GM18517 (cell line): Measurements from ENCODE around the gene PGK2.

Experiments
- ATAC-seq: cut with Tn5 transposase; IDR thresholded peaks from one replicate; pipeline ENCODE4 v1.9.1; 2021; ENCODE audit warnings: mild to moderate bottlenecking, moderate library complexity; ENCODE audit not compliant: unreplicated experiment

Gene PGK2

DNA sequence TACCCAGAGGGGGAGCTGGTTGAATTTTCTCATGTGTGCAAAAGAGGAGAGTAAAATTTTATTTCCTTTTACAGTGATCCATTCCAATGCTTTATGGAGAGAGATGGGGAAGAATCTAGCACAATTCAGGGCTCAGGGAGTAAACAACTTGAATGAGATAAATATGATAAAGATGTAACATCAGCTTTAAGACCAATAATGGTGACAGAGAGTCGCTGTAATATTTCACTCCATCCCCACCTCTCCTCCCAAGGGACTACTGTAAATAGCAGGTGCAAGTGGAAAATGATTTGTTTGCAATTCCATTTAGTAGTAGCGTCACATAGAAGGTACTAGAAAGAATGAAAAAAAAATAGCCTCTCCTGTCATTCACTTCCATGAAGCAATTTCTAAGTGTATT lies 47.7 kb downstream of the PGK2 start:
- ATAC-seq, result no peak

DNA sequence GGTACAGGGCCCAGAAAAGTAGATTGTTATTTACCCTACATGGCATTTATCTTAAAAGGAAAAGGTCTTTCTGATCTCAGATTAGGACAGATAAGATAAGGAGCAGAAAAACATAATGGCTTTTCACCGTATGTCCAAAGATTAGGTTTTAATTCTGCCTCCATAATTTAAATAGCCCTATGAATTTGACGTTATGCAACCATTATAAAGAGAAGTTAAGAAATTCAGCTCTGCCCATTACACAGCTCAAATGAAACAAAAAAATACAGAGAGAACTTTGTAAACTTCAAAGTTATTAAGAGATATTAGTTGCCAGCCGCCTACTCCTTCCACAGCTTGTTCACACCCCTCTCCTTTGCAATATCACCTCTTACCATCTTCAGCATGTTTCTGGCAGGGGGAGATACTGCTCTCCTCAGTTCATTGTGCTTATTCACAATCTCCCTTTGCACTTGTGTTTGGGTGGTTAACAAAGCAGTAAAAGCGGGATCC lies 51.0 kb downstream of the PGK2 start:
- no peak for ATAC-seq
